ENCODE results near the gene TSPAN32. TPM values are rescaled to one million over a fixed set of nuclear protein-coding genes. Genes with fewer than 3 reads are reported as not detected.
"Not testable (repeated sequence)": the region's sequence is repeated elsewhere in the genome, so short reads cannot be mapped to it uniquely, and the experiment has no call there.

The TSPAN32 gene
- polyA plus RNA-seq, 1 donor: 77.1 TPM

DNA sequence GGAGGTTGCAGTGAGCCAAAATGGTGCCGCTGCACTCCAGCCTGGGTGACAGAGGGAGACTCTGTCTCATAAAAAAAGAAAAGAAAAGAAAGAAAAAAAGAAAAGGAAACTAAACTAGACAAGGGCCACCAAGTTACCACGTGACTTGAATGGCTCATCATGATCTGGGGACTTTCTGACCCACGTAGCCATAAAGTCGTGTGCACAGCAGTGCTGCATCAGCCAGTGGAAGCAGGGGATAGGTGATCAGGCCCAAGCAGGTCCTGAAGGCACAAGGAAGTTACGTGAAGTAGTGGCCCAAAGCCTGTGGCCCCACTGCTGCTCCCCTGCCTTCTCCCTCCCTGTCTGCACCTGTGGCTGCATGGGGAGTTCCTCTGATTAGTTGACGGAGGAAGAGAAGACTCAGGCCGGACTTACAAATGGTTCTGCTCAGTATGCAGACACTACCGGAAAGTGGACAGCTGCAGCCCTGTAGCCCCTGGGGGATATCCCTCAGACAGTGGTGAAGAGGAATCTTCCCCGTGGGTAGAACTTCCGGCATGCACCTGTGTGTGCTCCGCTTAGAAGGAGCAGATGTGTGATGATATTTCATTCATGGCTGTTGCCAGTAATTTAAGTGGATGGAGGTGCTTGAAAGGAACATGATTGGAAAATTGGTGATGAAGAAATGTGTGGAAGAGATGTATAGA is 57.1 kb downstream of the TSPAN32 start:
- Histone ChIP-seq H3K4me3 (ENCODE audit: low read length) (no peak overlapping the region), H3K4me1 (ENCODE audit: control insufficient read depth, insufficient read depth, low read length) (peaks cover 6% of the 10 kb centered on the region), H3K27me3 (ENCODE audit: control insufficient read depth, insufficient read depth, low read length) (no peaks in the 10 kb centered on the region), H3K27ac (ENCODE audit: low read length) (no peak overlapping the region), H3K36me3 (ENCODE audit: control insufficient read depth, insufficient read depth, low read length) (no peaks in the 10 kb centered on the region), H3K9me3 (ENCODE audit: control insufficient read depth, low read depth, low read length) (no peaks in the 10 kb centered on the region)
- WGBS (ENCODE audit: insufficient coverage, low lambda C conversion rate): no CpG with 5 or more reads among the region's 11 CpGs
- no peak for DNase-seq

DNA sequence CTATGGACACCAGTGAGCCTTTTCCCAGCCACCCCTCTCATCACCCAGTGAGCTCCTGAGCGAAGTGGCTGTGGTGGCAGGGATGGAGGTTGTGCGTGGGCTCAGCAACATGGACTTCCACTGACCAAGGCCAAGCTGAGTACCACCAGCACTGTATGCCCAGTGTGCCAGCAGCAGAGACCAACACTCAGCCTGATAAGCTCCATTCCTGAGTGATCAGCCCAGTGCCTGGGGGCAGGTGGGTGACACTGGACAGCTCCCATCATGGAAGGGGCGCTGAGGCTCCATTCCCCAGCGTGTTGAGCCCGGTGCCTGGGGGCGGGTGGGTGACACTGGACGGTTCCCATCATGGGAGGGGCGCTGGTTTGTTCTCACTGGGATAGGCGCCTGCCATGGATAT is 57.7 kb downstream of the TSPAN32 start:
- Histone ChIP-seq H3K4me1 (ENCODE audit: control insufficient read depth, insufficient read depth, low read length) (peaks cover 6% of the 10 kb centered on the region), H3K27me3 (ENCODE audit: control insufficient read depth, insufficient read depth, low read length) (no peaks in the 10 kb centered on the region), H3K9me3 (ENCODE audit: control insufficient read depth, low read depth, low read length) (no peaks in the 10 kb centered on the region), H3K4me3 (ENCODE audit: low read length) (no peak overlapping the region), H3K36me3 (ENCODE audit: control insufficient read depth, insufficient read depth, low read length) (no peaks in the 10 kb centered on the region), H3K27ac (ENCODE audit: low read length) (no peak overlapping the region)
- WGBS (ENCODE audit: insufficient coverage, low lambda C conversion rate): no CpG with 5 or more reads among the region's 9 CpGs
- no peak for DNase-seq

DNA sequence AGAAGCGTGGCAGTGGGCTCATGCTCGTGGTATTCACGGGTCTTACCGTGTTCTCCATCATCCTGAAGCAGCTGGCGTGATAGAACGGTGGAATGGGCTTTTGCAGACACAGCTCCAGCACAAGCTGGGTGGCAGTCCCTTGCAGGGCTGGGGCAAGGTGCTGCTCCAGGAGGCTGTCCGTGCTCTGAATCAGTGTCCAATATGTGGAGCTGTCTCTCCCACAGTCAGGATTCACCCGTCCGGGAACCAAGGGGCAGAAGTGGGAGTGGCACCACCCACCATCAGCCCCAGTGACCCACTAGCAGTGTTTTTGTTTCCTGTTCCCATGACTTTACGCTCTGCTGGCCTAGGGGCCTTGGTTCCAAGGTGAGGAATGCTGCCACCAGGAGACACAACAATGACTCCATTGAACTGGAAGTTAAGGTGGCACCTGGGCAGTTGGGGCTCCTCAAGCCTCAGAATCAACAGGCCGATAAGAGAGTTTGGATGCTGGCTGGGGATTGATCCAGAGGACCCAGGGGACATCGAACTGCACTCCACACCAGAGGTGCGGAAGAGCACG is 58.3 kb downstream of the TSPAN32 start:
- Histone ChIP-seq H3K4me3 (ENCODE audit: low read length) (no peak overlapping the region), H3K27me3 (ENCODE audit: control insufficient read depth, insufficient read depth, low read length) (no peaks in the 10 kb centered on the region), H3K4me1 (ENCODE audit: control insufficient read depth, insufficient read depth, low read length) (peaks cover 6% of the 10 kb centered on the region), H3K27ac (ENCODE audit: low read length) (no peak overlapping the region), H3K9me3 (ENCODE audit: control insufficient read depth, low read depth, low read length) (no peaks in the 10 kb centered on the region), H3K36me3 (ENCODE audit: control insufficient read depth, insufficient read depth, low read length) (no peaks in the 10 kb centered on the region)
- no peak for DNase-seq
- no CpG with 5 or more reads among the region's 14 CpGs for WGBS (ENCODE audit: insufficient coverage, low lambda C conversion rate)

DNA sequence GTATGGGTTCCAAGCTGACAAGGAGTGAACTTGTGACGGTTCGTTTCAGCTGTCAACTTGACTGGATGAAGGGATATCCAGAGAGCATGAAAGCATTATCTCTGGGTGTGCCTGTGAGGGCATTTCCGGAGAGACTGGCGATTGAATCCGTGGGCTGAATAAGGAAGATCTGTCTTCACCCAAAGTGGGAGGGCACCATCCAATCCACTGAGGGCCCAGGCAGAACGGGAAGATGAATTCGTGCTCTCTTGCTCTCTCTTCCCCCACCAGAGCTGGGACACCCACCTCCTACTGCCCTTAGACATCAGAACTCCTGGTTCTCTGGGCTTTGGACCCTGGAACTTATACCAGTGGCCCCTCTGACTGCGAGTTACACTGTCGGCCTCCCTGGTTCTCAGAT is 59.8 kb downstream of the TSPAN32 start:
- H3K4me3 ChIP-seq (ENCODE audit: low read length): no peak overlapping the region
- peaks cover 6% of the 10 kb centered on the region for H3K4me1 ChIP-seq (ENCODE audit: control insufficient read depth, insufficient read depth, low read length)
- H3K27ac ChIP-seq (ENCODE audit: low read length): no peak overlapping the region
- no peaks in the 10 kb centered on the region for H3K27me3 ChIP-seq (ENCODE audit: control insufficient read depth, insufficient read depth, low read length)
- no peak for DNase-seq
- H3K36me3 ChIP-seq (ENCODE audit: control insufficient read depth, insufficient read depth, low read length): no peaks in the 10 kb centered on the region
- H3K9me3 ChIP-seq (ENCODE audit: control insufficient read depth, low read depth, low read length): no peaks in the 10 kb centered on the region
- WGBS (ENCODE audit: insufficient coverage, low lambda C conversion rate): no CpG with 5 or more reads among the region's 9 CpGs

DNA sequence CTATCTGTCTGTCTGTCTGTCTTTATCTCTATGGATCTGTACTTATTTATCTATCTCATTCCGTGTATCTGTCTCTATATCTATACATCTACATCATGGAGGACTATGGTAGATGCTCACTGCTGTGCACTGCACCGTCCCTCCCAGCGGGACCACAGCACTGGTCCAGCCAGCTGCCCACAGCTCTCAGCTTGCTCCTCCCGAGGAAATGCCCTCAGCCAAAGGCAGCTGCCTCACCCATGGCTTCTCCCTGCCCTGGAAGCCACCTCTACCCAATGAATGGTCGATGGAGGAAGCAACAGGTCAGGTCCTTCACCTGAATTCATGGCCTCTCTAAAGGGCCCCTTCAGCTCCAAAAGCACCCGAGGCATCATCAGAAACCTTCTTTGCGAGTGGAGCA is 60.6 kb downstream of the TSPAN32 start:
- H3K27ac ChIP-seq (ENCODE audit: low read length): no peak overlapping the region
- no peak overlapping the region for H3K4me3 ChIP-seq (ENCODE audit: low read length)
- no peaks in the 10 kb centered on the region for H3K9me3 ChIP-seq (ENCODE audit: control insufficient read depth, low read depth, low read length)
- WGBS (ENCODE audit: insufficient coverage, low lambda C conversion rate): no CpG with 5 or more reads among the region's 7 CpGs
- no peaks in the 10 kb centered on the region for H3K36me3 ChIP-seq (ENCODE audit: control insufficient read depth, insufficient read depth, low read length)
- DNase-seq: no peak
- H3K4me1 ChIP-seq (ENCODE audit: control insufficient read depth, insufficient read depth, low read length): peaks cover 6% of the 10 kb centered on the region
- H3K27me3 ChIP-seq (ENCODE audit: control insufficient read depth, insufficient read depth, low read length): no peaks in the 10 kb centered on the region

DNA sequence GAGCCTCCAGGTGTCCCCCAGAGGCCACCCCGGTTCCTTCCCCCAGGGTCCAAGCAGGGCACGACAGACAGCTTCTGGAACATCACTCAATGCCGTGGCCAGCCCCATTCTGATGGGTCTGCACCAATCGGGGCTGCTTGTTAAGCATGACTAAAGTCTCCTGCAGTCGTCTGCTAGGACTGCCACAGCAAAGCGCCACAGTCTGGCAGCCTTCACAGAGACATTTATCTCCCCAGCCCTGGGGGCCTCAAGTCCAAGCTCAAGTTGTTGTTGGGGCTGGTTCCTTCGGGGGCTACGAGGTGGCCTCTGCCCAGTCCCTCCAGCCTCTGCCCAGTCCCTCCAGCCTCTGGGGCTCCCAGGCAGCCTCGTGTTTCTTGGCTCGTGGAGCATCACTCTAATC is 61.3 kb downstream of the TSPAN32 start:
- Histone ChIP-seq H3K4me3 (ENCODE audit: low read length) (no peak overlapping the region), H3K27ac (ENCODE audit: low read length) (no peak overlapping the region), H3K27me3 (ENCODE audit: control insufficient read depth, insufficient read depth, low read length) (no peaks in the 10 kb centered on the region), H3K4me1 (ENCODE audit: control insufficient read depth, insufficient read depth, low read length) (peaks cover 6% of the 10 kb centered on the region), H3K36me3 (ENCODE audit: control insufficient read depth, insufficient read depth, low read length) (no peaks in the 10 kb centered on the region), H3K9me3 (ENCODE audit: control insufficient read depth, low read depth, low read length) (no peaks in the 10 kb centered on the region)
- WGBS (ENCODE audit: insufficient coverage, low lambda C conversion rate): no CpG with 5 or more reads among the region's 10 CpGs
- no peak for DNase-seq

- Histone ChIP-seq H3K9me3 (ENCODE audit: control insufficient read depth, low read depth, low read length) (no peaks in the 10 kb centered on the region), H3K27me3 (ENCODE audit: control insufficient read depth, insufficient read depth, low read length) (no peaks in the 10 kb centered on the region), H3K4me1 (ENCODE audit: control insufficient read depth, insufficient read depth, low read length) (peaks cover 6% of the 10 kb centered on the region), H3K4me3 (ENCODE audit: low read length) (no peak overlapping the region), H3K27ac (ENCODE audit: low read length) (no peak overlapping the region), H3K36me3 (ENCODE audit: control insufficient read depth, insufficient read depth, low read length) (no peaks in the 10 kb centered on the region)
- DNase-seq: no peak
- no CpG with 5 or more reads among the region's 15 CpGs for WGBS (ENCODE audit: insufficient coverage, low lambda C conversion rate)
Measured at GRCh38 chr11:2363577-2364370, 62.0 kb downstream of the TSPAN32 start.

- not testable (repeated sequence) for H3K36me3 ChIP-seq (ENCODE audit: control insufficient read depth, insufficient read depth, low read length); H3K9me3 ChIP-seq (ENCODE audit: control insufficient read depth, low read depth, low read length); H3K4me1 ChIP-seq (ENCODE audit: control insufficient read depth, insufficient read depth, low read length); H3K4me3 ChIP-seq (ENCODE audit: low read length); H3K27ac ChIP-seq (ENCODE audit: low read length); H3K27me3 ChIP-seq (ENCODE audit: control insufficient read depth, insufficient read depth, low read length); DNase-seq
- WGBS (ENCODE audit: insufficient coverage, low lambda C conversion rate): 80% methylated on average over 1 of the region's 12 CpGs
Measured at GRCh38 chr11:2364386-2364785, 62.6 kb downstream of the TSPAN32 start.

- no peaks in the 10 kb centered on the region for H3K9me3 ChIP-seq (ENCODE audit: control insufficient read depth, low read depth, low read length)
- H3K4me3 ChIP-seq (ENCODE audit: low read length): no peak overlapping the region
- peaks cover 6% of the 10 kb centered on the region for H3K4me1 ChIP-seq (ENCODE audit: control insufficient read depth, insufficient read depth, low read length)
- H3K27me3 ChIP-seq (ENCODE audit: control insufficient read depth, insufficient read depth, low read length): no peaks in the 10 kb centered on the region
- DNase-seq: no peak
- no peak overlapping the region for H3K27ac ChIP-seq (ENCODE audit: low read length)
- no peaks in the 10 kb centered on the region for H3K36me3 ChIP-seq (ENCODE audit: control insufficient read depth, insufficient read depth, low read length)
- WGBS (ENCODE audit: insufficient coverage, low lambda C conversion rate): no CpG with 5 or more reads among the region's 16 CpGs
Measured at GRCh38 chr11:2365571-2366210, 63.9 kb downstream of the TSPAN32 start.

DNA sequence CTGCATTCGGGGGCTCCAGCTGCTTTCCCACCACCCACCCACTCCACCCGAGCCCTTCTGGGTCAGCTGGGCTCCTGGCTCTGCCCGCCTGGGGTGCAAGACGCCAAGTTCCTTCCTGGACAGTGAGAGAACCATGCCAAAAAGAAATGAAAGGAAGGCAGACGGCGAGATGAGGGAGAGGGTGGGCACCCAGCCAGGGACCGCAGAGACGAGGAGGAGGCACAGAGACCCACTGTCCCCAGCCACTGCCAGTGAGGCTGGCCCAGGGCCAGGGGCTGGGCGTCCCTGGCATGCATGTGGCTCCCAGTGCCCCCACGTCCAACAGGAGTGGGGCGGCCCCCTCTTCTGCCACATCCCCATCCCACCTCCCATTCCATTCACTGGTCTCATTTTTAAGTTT is 64.5 kb downstream of the TSPAN32 start:
- WGBS (ENCODE audit: insufficient coverage, low lambda C conversion rate): no CpG with 5 or more reads among the region's 11 CpGs
- Histone ChIP-seq H3K4me1 (ENCODE audit: control insufficient read depth, insufficient read depth, low read length) (peaks cover 6% of the 10 kb centered on the region), H3K9me3 (ENCODE audit: control insufficient read depth, low read depth, low read length) (no peaks in the 10 kb centered on the region), H3K4me3 (ENCODE audit: low read length) (no peak overlapping the region), H3K27ac (ENCODE audit: low read length) (no peak overlapping the region), H3K27me3 (ENCODE audit: control insufficient read depth, insufficient read depth, low read length) (no peaks in the 10 kb centered on the region), H3K36me3 (ENCODE audit: control insufficient read depth, insufficient read depth, low read length) (no peaks in the 10 kb centered on the region)
- no peak for DNase-seq

All from large intestine (tissue), 3 donors.